Stimulated activated CD8-positive, alpha-beta memory T cell treated with anti-CD3 and anti-CD28 coated beads, Interleukin-4, amount 100 ng/mL, for 4 hours (primary cell): ENCODE data around the gene ATP6V0A4.
"Not testable (repeated sequence)": the region's sequence is repeated elsewhere in the genome, so short reads cannot be mapped to it uniquely, and the experiment has no call there.

Source experiments
- DNase-seq, 2 donors: peaks; one replicate each; pipeline ENCODE4 v3.0.0-alpha.2; 2020; ENCODE audit warnings: low read depth in 2 of 2, low spot score in 1 of 2

The ATP6V0A4 gene

DNA sequence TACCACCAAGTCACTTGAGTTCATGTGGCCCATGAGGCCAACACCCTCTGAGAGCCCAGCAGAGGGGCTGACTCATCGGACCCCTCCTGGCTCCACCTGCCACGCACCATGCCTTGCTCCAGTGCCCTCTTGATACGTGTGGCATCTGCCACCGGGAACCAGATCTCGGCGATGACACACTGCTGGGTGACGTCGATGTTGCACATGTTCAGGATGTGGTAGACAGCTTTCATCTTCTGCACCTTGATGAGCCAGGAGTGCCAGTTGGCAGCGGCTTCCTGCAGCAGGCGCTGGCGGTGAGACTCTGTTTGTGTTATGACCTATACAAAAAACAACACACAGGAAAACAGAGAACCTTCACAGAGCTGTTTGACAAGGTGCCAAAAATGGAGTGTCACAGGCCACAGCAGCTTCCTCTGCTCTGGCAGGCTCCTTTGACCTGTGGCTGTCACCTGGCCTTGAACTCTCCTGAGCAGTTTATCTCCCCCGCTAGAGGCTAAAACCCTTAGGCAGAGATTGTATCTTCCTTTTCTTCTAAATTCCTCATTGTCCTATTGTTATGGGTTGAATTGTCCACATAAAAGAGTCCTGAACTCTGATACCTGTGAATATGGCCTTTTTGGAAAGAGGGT, 45.4 kb downstream of the ATP6V0A4 start:
- DNase-seq, result peak; percentile 86 to 90

DNA sequence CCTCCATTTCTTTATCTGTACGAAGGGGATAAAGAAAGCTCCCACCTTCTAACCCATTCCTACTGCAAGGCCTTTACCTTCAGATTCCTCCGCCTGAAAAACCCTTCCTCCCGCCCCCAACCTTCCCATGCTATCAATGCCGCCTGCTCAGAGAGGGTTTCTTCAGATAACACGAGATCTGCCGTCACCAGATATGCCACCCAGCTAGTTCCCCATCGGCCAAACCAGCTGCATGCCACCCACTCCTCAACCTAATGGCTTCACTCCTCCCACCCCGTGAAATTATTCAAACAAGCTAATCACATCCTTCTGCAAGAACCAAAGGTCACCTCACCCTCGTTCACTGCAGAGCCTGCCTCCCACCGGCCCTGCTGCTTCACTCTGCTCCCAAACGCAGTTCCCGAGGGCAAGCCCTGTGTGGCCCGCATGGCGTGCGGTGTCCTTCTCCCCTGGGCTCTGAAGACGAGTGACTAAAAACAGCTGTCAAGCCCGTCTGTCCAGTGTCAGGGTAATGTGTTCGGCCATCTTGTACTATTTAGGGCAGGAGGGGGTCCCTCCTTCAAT, 47.0 kb downstream of the ATP6V0A4 start:
- DNase-seq, result no peak

DNA sequence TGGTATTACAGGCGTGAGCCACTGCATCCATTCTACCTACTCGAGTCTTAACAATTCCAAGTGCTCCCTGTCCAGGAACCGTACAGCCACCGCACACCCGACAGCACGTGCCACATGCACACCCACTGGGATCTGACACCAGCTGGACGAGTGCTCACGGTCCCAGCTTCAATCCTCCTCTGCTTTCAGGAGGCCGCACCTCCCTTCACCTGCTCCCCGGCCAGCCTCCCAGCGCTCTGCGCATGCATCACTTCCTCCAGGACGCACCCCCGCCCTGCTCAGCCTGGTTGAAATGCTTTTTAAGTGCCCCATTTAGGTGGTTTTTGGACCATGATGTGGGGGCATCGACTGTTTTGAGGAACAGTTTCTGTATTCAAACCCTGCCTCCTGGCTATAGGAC, 47.5 kb downstream of the ATP6V0A4 start:
- no peak for DNase-seq

DNA sequence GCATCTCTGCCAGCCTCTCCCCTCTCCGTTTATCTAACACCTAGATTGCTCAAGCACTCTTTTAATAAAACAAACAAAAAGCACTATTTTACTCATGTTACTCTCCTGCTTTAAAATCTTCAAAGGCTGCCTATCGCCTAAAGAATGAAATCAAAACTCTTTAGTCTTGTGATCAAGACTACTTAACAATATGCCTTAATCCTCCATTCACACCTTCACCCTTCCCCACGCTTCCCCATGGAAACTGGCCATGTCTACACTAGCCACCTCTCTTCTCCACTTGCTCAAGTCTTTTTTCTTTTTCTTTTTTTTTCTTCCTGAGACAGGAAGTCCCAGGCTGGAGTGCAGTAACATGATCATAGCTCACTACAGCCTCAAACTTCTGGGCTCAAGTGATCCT, 48.0 kb downstream of the ATP6V0A4 start:
- no peak for DNase-seq

DNA sequence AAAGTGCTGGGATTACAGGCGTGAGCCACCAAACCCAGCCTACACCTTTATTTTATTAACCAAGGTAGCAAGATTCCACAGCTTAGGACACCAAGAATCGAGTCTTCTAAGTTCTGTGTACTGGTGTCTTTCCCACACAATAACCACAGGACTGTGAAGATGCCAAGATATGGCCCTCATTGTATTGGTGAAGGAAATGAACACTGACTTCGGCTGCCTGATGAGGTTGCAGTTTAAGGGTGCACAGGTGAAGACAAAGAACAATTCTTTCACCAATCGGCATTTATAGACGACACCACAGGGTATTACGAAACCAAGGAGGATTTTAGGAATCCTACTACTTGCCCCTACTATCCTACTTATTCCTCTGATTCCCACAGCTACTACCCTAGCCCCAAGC, 49.3 kb downstream of the ATP6V0A4 start:
- DNase-seq, result no peak

DNA sequence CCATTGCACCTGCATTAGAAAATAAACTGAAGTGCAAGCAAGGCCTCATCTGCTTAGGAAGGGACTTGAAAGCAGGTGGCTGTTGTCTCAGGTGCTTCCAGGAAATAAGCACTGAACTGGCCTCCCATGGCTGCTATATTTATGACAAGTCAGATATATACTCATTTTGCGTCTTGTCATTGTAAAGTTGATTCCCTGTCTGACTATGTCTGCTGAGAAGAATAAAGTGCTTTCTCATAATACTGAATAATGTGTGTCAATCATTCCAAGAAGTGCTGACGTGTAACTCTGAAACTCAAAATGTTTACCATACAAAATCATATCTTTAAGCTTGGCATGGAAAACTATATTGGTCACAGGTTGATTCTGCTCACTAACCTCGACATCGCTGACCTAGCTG, 51.9 kb downstream of the ATP6V0A4 start:
- DNase-seq, result no peak

DNA sequence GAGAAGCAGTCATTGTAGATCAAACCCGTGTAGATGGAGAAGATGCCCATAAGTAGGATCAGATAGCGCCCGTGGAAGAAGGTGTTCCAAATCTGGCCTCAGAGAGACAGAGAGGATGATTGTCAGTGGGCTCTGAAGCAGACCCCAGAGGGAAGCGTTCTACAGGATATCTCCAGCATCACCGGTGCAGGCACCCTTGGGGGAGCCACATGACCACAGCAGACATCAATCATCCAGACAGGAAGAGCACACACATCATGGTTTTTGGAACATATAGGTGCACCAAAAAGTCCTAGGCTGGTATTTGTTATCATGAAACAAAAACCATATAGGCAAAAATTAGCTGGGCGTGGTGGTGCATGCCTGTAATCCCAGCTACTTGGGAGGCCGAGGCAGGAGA, 52.8 kb downstream of the ATP6V0A4 start:
- no peak for DNase-seq

DNA sequence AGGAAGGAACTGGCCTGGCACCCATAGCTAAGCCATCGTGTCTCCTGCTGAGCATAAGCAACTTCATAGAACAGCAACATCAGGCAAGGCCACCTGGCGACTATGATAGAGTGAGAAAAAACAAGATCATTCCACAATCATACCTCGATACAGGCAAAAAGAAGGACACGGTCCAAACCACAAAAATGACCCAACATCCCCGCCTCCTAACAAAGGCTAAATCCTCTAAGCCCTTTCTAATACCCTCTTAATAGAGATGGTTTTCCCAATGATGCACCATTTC, 56.6 kb downstream of the ATP6V0A4 start:
- no peak for DNase-seq

DNA sequence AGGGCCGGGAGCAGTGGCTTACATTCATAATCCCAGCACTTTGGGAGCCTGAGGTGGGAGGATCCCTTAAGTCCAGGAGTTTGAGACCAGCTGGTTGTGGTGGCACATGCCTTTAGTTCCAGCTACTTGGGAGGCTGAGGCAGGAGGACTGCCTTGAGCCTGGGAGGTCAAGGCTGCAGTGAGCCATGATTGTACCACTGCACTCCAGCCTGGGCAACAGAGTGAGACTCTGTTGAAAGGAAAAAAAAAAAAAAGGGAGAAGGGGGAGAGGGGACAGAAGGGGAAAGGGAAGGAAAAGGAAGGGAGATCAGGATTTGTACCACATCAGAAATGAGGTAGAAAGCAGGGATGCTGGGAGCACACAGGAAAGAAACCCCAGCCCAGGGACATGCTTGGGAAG, 58.1 kb downstream of the ATP6V0A4 start:
- no peak for DNase-seq

DNA sequence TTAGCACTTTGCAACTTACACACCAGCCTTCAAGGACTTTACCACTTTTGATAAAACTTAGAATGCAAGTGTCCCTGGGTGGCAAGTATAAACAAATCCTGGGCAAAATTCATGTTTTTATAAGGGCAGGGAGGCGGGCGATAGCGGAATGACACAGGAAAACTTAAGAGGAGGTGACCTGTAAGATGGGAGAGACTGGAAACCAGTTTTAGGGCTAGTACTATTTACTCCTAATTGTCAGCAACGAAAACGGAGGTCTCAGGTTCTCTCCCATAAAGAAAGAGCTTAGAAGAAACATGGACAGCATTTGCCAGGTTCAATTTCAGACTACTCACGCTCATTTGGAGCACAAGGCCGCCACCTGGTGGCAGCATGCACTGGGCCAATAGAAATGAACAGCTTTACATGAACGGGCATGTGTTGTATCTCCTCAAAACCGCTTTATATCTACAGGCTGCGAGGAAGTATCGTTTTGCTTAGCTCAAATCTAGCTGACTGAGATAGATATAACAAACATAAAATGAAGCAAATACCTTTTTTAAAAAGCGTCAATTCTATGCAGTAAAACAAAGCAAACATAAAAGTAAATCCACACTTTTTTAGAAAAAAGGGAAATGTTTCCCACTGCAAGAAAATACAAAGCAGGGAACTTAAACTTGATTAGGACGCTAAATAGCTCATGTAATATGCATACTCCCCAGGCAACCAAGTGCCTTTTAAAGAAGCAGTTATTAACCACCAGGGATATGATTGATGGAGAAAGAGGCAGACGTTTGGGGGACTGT, 59.3 kb downstream of the ATP6V0A4 start:
- peak; percentile 62 to 67 for DNase-seq

DNA sequence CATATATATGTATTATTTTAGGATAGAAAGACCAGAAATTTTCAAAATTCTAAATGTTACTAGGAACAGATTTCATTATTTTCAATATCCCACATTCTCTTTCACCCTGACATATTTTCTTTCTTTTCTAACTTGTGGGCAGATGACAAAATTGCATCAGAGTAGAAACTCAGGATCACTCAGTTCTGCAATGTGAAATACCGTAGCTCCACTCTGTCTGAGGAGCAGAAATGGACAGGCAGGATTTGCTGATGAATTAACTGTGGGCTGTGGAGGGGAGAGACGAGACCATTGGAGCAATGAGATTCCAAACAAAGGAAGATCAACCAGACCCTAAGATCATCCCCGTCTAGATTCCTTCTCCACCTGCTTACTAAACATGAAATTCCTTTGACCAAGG, 59.9 kb downstream of the ATP6V0A4 start:
- DNase-seq, result no peak

DNA sequence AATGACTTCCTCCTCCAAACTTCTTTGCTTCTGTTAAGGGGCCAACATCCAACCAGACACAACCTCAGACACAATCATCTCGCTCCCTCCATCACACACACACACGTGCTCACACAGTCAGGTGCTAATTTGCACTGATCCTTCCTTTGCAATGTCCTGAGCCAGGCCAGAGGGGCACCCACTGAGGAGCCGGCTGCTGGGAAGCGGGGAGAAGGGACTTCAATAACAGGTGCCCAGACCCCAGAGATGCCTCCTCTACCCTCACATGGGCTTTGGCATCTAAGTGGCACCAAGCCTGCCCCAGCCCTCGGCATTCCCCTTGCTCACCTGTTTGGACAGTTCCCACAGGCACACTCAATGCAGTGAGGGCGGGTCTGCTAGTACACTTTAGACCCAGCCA, 62.6 kb downstream of the ATP6V0A4 start:
- no peak for DNase-seq

DNA sequence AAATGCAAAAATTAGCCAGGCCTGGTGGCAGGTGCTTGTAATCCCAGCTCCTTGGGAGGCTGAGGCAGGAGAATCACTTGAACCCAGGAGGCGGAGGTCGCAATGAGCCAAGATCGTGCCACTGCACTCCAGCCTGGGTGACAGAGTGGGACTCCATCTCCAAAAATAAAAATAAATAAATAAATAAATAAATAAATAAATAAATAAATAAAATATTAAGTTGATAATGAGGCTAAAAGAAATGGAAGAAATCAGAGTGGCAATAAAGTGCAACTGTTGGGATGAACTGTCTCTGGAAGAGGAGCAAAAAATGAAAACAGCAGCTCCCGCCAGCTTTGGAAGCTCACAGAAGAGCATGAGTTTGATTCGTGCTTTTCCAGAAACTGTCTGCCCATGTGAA, 66.3 kb downstream of the ATP6V0A4 start:
- DNase-seq, result not testable (repeated sequence)

DNA sequence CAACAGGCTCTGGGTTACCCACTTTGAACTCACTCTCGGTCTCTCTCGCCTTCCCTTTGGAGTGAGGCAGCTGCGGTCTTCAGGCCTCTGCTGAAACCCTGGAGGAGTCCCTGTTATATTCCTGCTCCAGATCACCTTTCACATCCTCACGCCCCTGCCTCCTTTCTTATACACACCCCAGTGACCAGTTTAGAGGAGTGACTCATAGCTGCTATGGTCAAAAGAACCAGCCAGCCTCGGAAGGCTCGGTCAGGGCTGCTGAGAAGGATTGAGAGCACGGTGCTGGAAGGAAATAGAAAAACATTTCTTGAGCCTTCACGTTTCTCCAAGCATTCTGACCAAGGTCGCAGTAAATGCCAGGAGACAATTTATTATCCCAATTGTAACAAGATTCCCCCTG, 68.6 kb downstream of the ATP6V0A4 start:
- DNase-seq, result no peak

DNA sequence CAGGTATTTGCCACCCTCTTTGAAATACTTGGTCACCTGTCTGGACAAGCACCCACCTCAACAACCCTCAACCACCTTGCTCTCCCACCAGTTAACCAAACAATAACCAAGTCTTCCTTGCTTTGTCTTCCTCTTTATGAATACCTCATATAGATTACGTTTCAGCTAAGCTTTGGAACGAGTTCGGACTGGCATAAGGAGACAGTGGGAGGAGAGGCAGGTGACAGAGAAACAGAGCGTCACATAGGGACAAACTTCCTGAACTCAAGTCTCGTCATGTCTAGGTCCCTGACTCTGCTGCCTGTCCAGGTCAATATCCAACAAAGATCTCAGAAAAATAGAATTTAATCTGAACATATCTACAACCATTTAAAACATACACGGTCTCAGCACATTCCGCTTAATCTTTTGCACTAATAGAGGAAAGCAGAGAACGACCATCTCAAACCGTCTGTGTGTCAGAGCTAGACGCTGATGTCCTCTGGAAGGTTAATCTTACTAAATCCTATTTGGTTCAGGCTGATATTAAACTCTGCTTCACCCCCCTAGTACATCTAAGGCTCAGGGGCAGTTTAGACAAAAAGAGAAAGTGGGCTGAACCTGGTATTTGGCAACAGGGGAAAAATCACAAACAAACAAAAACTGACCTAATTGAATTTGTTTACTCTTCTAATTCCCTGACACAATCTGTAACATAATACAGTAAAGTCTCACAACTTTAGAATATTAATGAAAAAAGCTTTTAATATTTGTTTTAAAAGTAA, 70.5 kb downstream of the ATP6V0A4 start:
- no peak for DNase-seq

DNA sequence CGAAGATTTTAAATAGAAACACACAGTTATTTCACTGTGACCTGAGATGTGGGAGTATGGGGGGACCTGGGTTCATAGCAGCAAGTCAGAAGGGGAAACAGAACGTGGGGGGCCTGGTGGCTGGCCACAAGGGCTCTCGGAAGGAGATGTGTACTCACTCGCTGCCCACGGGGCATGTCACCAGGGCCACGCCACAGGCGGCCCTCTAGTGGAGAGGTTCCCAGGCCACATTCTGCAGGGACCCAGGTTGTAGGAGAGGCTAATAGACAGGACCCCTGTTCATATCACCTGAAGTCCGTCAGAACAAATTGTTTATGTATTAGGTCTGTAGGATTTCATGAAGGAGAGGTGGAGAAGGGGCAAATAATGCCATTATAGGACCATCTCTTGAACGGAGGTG, 71.7 kb downstream of the ATP6V0A4 start:
- DNase-seq, result no peak

DNA sequence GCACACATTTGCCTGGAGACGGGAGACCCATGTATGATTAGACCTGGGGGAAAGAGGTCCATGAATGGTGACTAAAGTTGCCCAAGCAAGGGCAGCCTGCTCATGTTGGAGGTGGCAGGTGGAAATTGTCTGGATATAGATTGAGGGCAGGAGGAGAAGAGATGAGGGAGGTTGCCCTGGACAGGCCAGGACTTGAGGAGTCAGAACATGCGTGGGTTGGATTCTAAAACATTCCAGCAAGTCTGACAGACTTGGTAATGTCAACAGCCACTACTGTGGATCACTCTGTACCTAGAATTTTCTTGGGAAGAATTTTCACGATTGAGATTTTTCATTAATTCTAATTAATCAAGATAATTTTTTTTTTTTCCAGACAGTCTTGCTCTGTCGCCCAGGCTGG, 77.7 kb downstream of the ATP6V0A4 start:
- no peak for DNase-seq

DNA sequence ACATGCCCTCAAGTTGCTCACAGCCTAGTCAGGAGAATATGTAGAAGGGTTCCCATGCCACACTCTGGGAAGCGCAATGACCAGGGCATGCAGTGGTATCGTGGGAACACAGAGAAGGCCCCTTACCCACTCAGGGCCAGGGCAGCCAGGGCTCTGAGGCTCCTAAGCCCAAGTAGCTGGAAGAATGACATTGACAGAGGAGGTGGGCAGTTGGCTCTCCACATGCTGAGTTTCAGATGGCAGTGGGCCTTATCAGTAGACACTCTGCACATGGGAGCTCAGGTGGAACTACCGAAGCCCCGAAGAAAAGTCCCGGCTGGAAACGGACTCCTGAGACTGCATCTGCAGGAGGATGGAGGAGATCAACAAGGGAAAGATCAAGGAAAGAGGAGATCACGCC, 81.1 kb downstream of the ATP6V0A4 start:
- DNase-seq, result no peak

DNA sequence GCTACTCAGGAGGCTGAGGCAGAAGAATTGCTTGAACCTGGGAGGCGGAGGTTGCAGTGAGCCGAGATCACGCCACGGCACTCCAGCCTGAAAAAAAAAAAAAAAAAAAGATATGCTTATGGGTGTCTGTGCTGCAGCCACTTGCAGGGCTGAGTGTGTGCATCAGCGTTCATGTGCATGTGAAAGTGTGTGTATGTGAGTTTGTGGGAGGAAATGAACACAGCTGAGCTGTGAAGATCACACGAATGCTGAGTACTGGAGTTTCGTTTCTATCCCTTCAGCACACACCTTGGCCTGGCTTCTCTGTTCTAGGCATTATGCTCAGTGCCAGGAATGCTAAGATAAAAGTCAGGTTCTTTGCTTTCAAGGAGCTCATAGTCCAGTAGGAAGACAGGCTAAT, 84.8 kb downstream of the ATP6V0A4 start:
- no peak for DNase-seq

DNA sequence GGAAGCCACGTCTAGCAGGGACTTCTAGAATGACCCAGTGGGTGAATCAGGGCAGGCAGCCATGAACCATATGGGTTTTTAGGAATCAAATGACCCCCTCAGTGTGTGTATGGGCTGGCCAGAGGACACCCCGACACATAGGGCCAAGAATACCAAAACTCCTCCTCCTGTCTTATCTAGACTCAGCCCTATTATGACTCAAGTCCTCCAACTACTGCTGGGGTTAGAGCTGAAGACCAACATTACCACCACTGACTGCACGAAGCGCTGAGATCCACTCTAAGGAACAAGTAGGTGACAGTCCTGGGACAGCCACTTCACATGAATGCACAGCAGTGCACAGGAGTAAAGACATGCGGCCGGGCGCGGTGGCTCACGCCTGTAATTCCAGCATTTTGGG, 85.3 kb downstream of the ATP6V0A4 start:
- no peak for DNase-seq

DNA sequence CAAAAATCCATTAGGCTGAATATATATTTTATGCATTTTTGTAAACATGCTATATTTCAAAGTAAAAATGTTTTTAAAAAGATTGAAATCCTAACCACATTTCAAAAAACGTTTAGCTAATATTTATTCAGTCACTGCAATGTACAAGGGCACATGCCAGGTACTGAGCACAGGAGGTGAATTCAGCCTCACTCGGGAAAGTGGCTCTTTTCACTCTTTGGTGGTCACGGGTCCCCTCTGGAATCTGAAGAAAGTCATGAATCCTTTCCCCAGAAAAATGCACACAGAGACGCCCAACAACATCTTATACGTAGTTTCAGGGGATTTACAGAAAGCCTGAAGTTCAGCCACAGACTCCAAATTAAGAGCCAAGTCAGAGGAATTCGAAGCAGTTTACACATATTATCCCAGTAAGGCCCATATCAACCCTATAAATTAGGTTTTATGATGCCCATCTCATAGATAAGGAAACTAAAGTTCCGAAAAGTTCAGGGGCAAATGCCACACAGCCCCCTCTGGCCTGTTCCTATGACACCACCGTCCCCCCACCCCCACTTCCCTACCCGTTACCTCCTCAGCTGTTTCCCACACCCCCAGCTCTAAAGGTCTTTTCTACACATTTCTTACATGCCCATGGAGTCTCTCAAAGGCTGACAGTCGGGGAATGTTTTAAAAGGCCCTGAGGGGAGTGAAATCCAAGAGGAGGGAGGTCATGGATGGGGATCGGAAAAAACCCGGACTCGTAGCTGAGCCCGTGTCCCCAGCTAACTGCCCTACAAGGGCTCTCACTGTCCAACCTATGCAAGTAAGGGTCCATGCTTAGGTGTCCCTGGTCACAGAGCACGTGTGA, 87.2 kb downstream of the ATP6V0A4 start:
- DNase-seq, result no peak
